Stimulated activated CD4-positive, alpha-beta T cell treated with anti-CD3 and anti-CD28 coated beads, Interleukin-4, amount 100 ng/mL, for 24 hours (primary cell): ENCODE measurements around the gene PHF2.

Source experiments
- DNase-seq: peaks from one replicate; pipeline ENCODE4 v3.0.0-alpha.2; 2020

Gene PHF2

DNA sequence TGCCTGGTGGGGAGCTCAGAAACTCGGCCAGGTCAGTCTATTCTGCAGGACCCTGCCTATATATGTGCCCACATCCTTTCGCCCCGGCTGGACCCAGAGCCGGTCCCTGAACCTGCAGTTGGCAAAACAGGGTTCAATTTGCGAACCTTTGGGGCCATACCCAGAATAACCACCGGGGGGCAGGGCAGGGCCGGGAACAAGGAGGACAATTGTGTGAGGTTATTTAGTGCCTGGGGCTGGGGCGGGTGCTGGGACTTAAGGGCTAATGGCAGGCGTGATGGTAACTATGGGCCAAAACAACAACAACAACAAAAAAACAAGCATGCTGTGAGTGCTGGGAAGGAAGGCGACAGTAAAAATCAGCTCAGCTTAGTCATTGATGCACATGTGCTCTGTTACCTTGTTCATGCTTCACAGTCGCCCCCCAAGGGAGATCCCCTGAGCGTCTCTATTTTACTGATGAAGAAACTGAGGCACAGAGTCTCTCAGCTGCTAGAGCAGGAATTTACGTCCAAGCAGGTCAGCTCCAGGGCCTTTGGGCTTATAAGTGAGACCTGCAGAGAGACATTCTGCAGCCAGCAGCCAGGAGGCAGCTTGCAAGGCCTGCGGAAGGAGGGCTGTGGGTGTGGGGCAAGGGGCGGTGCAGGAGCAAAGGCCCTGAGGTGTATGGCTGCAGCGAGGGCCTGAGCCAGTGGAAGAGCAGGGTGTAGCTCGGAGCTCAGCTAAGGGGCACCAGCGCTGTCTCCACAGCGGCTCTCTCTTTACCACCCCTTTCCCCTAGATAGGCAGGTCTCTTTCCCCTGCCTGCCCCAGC is 106.0 kb downstream of the PHF2 start:
- peak; percentile 69 for DNase-seq

DNA sequence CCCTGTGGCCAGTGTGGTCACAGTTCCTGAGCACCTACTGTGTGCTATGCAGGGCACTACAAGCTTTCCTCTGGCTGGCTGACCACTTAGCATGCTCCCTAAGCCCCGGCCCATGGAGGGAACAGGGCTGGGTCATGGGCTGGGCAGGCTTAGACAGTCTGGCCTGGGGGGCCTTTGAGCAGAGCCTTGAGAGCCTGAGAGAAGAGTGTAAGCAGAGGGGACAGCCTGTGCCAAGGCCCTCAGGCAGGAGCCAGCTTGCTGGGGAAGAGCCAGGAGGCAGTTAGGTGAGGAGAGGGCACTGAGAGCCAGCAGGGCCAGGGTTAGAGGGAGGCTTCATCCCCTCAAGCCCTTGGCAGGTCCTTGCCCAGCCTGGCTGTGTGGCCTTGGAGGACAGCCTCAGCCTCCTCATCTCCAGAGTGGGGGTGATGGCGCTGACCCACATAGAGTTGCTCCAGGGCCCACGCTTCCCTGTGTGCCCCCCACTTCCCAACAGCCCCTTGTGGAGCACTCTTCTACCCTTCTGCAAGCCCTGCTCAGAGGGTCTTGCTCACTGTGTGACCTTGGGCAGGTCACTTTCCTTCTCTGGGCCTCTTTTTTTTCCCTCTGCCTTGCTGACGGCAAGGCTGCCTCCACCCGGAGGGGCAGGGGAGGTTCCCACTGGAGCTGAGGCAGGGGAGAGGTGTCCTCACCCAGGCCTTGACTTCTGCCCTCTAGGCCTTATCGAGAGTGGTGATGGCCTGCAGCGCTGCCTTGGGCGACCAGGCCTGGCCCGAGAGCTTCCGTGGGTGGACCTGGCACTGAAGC is 107.1 kb downstream of the PHF2 start:
- no peak for DNase-seq

DNA sequence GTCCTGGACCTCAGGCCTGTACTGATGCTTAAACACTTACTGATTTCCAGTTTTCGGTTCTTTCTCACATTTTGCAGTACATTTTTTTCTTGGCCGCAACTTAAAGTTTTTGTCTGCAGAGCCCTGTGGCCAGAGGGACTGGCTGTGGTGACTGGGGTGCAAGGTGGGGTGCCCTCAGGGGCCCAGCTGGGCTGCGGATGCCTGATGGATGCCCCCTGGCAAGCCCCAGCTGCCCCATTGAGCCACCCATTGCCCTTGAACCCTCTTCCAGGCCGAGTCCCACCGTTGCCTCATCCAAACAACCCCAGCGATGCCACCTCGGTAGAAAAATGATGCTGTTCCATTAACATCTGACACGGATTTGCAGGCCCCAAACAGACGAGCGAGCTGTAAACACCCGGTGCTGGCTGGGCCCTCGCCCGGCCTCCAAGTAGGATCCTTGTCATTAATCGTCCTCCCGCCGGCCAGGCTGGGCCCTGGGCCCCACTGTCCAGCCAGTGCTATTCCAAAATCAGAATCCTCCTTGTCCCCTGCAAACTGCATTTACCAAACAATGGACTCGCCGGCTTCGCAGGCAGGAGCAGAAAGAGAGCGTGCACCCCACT is 107.9 kb downstream of the PHF2 start:
- no peak for DNase-seq

DNA sequence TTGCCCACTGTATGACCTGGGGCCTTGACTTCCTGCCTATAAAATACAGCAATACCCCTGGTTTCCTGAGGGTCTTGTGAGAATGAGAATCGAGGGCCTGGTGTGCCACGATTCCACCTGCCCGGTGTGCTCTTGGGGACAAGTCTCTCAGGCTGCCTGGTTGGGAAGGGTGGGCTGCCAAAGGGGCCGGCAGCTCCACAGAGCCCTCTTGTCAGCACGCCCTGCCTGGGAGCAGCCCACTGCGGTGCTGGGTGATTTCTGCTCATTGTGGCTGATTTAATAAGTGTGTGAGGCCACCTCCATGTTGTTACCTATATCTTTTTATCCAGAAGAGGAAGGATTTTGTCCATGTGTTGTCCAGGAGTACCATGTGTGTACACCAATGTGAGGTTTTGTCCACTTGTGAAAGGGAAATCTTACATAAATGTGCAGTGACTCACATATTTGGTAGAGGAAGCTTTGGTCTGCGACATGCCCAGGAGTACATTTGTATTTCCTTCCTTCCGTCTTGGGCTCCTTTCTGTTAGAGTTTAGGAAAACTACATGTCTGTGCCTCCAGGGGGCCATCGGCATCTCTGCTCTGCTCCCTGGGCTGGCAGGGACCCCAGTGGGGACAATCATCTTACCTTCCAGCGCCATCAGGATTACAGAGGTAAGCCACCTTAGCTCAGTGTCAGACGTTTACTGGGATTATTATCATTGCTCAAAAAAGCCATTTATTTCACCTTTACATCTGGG is 108.6 kb downstream of the PHF2 start:
- no peak for DNase-seq

DNA sequence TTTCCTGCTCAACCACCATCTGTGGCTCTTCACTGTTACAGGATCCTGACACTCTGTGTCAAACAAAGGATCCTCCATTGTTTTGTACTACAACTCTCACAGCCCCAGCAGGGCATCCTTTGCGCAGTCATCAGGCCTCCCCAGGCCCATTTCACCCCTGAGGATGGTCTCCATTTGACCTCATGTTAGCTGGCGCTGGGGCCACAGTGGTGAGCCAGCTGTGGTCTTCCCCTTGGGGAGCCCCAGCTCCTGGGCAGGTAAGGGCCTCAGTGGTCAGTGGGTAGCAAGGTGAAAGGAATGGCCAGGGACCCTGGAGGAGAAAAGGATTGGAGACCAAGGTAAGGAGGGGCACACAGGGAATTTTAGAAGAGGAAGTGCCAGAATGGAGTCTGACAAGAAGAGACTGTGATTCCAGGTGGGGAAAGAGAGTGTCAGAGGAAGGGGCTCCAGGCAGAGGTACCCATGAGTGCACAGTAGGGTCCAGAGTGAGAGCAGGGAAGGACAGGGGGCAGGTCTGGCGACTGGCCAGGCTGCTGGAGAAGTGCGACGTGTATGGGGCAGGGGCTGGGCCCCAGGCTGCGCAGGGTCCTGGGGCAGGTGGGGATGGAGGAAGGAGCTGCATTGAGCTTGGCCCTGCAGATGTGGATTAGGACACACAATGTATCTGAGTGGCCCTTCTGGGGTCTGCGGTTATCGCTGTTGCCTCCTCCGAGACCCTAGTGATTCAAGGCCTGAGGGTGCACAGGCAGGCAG is 109.9 kb downstream of the PHF2 start:
- no peak for DNase-seq

DNA sequence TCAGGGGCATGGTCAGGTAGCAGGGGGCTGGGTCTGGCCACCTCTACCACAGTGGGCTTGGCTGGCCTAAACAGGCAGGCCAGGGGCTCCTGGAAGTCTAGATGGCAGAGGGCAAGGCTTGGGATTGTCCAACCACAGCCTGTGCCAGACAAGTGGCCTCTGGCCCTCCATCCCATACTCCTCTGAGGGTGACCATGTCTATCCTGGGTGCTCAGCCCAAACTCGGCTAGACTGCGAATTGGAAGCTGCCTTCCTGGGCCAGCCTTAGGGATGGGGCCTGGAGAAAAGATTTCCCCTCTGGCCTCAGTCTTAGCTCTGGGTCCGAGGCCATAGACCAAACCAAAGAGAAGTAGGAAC is 110.5 kb downstream of the PHF2 start:
- DNase-seq: no peak

DNA sequence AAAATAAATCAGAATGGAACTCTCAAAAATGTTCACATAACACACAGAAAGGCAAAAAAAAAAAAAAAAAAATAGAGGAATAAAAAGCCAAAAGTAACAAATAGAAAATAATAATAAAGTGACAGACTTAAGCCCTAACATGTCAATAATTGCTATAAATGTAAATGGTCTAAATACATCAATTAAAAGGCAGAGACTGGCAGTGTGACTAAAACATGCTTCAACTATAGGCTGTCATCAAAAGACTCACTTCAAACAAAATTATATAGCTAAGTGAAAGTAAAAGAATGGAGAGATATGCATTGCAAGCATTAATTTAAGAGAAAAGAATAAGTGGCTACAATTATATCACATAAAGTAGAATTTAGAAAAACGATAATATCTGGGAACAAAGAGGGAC is 114.2 kb downstream of the PHF2 start:
- no peak for DNase-seq

DNA sequence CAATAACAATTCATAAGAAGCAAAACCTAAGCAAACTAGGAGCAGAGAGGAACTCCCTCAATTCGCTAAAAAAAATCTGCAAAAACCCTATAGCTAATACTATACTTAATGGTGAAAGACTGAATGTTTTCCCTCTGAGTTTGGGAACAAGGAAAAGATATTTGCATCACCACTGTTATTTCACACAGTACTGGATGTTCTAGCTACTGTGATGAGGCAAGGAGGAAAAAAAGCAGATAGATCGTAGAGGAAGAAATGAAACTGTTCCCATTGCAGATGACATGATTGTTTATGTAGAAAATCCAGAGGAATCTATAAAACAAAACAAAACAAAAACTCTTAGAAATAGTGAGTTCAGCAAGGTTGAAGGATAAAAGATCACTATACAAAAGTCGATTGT is 116.7 kb downstream of the PHF2 start:
- DNase-seq: no peak

DNA sequence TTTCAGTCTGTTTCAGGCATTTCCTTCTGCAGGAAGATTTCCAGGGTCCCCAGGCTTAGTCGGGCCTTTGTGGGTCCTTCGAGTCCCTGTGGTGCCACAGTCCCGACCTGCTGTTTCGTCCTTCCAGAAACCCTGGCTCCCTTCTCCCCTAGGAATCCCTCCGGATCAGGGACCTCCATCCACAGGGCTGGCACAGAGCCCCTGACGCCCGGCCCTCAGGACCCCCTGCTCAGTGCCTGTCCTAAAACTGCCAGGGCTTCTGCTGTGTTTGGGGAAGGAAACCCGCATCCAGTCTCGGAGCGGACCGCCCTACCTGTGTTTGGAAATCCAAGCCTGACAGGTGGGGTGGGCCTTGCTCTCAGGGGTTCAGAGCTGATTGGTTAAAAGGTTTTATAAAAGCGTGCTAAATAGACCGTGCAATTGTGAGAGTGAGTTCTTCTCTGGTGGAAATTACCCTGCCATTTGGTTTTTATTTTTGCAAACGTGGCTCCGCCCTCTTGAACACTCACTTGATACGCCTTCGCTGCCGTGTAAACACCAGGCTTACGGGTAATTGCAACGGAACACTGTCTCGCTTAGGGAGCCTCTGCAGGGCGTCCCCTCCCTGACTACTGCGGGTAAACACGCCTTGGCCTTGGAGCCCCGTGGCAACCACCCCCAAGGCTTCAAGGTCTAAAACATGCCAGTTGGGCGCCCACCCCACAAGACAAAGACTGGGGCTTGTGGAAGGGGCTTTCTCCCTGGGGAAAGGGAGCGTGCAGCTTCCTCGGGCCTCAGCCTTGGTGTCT is 121.2 kb downstream of the PHF2 start:
- DNase-seq: no peak

DNA sequence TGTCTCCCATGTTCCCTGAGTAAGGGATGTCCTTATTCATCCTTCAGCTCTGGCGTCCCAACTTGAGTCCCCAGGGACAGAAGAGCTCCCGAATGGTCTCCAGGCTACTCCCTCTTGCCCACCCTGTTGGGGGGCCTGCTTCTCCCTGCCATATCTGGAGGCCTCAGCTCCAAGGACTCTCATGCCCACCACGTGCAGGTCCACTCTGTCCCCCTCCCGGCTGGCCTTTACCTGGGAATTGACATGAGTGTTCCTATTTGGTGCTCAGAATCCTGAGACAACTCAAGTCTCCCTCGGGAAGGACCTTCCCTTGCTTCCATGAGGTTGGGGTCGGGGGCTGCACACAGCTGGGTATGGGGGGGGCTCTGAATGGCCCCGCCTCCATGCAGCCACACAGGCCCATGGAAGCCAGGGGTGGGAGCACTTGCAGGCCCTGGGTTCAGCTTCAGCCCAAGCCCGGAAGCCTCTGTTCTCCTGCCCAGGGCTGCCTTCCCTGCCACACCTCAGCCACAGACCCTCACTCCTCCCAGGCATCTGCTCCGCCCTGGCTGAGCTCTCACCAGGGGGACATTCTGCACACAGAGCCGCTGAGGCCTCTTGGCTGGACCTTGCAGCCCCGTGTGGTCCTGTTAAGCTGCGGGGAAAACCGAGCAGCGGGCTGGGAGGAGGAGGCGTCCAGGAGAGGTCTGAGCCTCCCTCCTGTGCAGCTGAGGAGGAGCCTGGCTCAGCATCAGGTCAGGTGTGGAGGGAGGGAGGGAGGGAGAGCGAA is 121.9 kb downstream of the PHF2 start:
- no peak for DNase-seq

DNA sequence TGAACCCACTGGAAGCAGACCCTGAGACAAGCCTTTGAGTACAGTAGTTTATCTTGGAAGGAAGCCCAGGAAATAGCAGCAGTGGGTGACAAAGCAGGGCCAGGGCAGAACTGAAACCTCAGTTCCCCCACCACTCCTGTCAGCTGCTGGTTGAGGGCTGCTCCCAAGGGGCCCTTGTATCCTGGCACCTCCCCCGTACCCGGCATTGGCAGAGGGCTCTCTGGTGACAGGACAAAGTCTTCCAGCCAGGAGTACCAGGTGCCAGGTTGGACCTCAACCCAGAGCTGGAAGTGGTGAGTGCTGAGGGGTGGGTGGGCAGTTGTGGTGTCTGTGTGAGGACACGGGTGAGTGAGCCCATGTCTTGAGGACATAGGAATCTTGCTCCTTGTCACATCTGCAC is 123.3 kb downstream of the PHF2 start:
- no peak for DNase-seq

DNA sequence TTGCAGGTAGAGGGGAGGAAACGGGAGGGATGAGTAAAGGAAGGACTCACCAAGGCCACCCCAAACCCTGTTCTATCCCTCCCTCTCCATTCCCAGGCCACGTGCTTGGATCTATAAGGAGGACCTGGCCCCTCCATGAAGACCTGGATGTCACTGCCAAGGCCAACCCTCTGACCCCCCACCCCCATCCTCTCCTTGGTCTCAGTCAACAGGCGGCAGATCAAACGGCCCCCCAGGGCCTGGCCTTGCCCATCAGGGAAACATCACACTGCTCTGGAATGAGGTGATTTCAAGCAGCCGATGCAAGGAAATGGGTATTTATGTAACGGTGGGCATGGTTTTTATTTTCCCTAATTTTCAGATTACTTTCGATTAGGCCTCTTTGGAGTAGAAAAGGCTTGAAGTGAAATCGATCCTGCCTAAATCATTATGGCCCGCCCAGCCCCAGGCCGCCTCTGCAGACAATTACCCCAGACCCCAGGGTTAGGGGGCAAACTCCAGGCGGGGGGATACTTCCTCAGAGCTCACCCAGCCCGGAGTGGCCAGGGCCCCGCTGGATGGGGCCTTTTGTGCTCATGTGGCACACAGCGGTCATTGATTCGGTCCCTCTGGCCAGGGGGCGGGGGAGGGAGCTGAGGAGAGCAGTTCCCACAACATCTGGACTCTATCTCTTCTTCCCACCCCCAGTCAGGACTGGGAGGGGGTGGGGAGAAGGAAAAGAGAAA is 125.3 kb downstream of the PHF2 start:
- no peak for DNase-seq

DNA sequence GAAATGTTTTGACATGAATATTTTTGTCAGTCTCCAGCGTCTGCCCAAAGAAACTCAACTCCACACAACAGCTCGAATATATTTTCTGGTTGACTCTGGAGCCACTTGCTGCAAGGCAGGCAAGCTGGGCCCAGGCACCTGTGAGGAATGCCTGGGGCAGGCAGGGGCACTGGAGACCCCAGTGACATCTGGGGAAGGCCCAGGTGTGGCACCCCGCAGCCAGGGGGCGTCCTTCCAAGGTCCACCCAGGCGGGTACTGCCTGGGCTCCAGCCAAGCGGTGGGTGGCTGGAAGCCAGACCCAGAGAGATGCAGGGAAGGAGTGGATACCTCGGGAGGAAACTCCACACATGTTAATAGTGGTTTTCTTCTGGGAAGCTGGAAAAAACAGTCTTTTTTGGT is 125.9 kb downstream of the PHF2 start:
- no peak for DNase-seq

DNA sequence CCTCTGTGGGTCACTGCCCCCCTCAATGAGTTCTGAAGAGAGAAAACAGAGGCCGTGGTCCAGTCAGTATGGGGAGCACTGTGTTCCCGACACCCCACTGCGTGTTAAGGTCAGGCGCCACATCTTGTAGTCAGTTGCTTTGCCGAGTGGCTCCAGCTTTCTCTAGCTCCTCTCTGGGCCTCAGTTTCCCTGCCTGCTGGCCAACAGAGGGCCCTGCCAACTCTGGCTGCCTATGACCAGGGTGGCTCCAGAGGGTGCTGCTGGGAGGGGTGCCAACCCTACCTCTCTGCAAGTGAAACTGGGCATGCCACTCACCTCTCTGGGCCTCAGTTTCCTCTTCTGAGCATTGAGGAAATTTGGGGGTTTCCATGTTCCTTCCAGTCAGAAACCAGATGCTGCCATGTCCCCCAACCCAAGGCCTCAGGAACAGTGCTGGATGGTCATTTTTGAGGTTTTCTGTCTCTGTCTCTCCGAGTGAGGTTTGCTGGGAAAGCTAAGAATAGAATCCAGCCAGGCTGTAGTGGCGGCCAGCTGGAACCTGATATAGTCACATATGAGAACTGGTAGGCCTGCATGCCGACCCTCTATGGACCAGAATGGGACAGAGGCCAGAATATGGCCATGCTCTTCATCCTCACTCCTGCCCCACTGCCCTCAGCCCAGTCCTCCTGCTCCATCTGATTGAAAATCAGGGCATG is 132.1 kb downstream of the PHF2 start:
- DNase-seq: no peak

DNA sequence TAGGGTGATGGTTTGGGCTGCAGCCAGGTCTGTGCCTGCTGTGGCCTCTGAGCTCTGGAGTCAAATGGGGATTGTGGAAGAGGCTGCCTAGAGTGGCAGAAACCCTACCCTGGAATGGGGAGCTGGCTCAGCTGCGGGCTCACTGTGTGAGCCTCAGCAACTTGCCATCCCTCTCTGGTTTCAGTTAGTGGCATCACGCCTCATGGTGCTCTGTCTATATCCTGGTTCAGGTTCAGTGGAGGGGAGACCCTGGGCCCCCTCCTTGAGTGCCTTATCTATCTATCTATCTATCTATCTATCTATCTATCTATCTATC is 132.6 kb downstream of the PHF2 start:
- no peak for DNase-seq

DNA sequence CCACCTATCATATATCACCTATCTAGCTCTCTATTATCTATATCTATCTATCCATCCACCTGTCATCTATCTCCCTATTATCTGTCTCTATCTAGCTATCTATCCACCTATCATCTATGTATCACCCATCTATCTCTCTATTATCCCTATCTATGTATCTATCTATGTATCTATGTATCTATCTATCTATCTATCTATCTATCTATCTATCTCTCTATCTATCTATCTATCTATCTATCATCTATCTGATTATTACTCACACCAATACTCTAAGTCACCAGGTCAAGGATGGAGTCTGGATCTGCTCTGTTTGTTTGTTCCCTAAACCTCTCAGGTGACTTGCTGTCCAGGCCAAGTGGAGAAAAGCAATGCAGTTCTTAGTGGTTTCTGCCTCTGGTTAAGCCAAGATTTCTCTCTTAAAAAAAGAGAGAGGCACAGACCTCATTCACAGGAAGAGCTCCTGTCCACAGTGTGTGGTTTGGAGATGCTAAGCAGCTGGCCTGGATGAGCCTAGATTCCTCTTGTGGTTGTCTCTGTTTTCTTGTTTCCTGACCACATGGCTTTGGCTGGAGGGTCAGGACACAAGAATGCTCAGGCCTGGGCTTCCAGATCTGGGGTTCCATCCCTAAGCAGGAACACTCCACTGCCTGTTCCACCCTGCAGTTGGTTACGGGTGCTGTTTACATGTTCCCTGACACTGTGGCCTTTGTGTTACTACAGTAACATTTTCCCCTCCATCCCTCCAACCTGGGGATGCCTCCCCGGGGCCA is 133.4 kb downstream of the PHF2 start:
- DNase-seq: no peak

DNA sequence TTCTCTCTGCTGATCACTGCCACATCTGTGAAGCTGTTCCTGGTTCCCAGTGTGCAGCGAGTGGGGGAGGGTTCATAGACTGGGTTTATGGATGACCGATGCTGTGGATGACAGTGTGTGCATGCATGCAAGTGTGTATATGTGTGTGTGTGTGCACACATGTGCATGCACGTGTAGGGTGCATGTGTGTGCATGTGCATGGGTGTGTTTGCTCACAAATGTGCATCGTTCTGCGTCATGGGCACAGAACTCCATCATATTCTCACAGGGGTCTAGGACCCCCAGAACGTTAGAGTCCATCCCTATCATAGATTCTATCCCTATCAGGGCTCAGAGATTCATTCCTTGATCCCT is 134.0 kb downstream of the PHF2 start:
- no peak for DNase-seq

DNA sequence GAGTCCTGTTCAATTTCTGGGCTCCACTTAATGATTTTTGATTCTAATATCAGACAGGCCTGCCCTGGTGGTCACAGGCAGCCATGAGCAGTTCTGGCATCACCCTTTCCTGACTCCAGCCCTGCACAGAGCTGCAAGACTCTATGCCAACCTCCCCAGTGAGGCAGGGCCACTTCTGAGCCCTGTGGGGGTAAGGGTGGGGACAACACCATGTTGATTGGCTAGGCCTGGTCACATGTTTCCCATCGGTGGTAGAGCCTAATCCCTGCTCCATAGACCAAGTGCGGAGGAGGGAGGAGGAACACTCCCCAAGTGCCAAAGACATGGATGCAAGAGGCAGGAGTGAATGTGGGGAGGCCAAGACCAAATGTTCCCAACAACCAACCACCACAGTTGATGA is 134.6 kb downstream of the PHF2 start:
- DNase-seq: no peak

DNA sequence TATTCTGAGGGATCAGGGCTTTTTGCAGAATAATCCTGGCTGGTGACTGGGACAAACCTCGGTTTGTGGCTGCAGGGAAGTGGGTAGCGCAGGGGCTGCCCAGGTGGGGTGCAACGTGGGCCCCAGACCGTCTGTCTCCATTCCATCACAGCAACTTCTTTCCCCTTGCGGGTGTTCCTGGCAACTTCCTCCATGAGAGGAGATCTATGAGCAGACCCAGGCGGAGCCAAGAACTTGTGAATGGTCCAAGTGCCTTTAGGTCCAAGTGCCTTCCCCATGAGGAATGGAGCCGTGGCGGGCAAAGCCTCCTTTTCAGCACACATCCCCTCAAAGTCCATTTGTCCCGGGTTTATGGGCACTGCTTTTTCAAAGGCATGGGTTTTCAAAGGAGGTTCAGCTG is 136.5 kb downstream of the PHF2 start:
- no peak for DNase-seq
